Esophagus squamous epithelium (tissue), 4 donors: ENCODE data around the gene PTPRJ.

Experiments used
- POLR2A ChIP-seq, 4 donors: fragments of 450-650 bp; IDR thresholded peaks; one replicate each; pipeline ENCODE4 v1.6.1; 2017; ENCODE audit warnings: antibody characterized with exemption in 4 of 4, mild to moderate bottlenecking in 4 of 4, moderate library complexity in 3 of 4
- TF ChIP-seq, protein P1 (sequence below), 6 experiments: fragments of 450-650 bp in 4 of 6; fragments of 200-600 bp in 2 of 6; sonication (generic) in 2 of 6; IDR thresholded peaks; one replicate each; pipeline ENCODE4 v1.5.1; 2016 to 2019; ENCODE audit warnings: antibody characterized with exemption in 6 of 6, mild to moderate bottlenecking in 4 of 6, moderate library complexity in 4 of 6

DNA sequence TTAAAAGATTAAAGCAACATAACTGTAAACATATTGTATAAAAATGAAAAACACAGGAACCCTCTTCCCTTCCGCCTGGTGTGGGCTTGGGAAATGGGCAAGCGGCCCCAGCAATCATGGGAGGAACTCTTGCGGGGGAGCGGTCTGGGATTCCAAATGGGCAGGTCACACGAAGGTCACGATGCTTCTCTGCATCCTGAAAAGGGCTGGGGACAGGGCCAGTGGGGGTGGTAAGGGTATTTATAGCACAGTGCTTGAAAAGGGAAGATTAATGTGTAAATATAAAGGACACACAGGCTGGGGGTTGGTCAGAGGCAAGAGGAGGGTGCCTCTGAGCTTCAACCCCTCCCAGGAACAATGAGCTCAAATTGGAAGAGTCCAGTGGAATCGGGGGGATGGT, 189.4 kb downstream of the PTPRJ start:
- TF ChIP-seq, protein P1, sequence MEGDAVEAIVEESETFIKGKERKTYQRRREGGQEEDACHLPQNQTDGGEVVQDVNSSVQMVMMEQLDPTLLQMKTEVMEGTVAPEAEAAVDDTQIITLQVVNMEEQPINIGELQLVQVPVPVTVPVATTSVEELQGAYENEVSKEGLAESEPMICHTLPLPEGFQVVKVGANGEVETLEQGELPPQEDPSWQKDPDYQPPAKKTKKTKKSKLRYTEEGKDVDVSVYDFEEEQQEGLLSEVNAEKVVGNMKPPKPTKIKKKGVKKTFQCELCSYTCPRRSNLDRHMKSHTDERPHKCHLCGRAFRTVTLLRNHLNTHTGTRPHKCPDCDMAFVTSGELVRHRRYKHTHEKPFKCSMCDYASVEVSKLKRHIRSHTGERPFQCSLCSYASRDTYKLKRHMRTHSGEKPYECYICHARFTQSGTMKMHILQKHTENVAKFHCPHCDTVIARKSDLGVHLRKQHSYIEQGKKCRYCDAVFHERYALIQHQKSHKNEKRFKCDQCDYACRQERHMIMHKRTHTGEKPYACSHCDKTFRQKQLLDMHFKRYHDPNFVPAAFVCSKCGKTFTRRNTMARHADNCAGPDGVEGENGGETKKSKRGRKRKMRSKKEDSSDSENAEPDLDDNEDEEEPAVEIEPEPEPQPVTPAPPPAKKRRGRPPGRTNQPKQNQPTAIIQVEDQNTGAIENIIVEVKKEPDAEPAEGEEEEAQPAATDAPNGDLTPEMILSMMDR (IDR thresholded peaks at IDR 0.05) = no peak
- no peak for TF ChIP-seq POLR2A (IDR thresholded peaks at IDR 0.05)
